HG03025 (cell line): Measurements from ENCODE around the gene TSPAN14.
A peak's percentile ranks its signal among the peaks of the same experiment; 100 is the strongest.
"Not testable (repeated sequence)": the region's sequence is repeated elsewhere in the genome, so short reads cannot be mapped to it uniquely, and the experiment has no call there.

Experiments
- ATAC-seq: cut with Tn5 transposase; IDR thresholded peaks from one replicate; pipeline ENCODE4 v1.9.1; 2021; ENCODE audit warnings: mild to moderate bottlenecking, moderate library complexity; ENCODE audit not compliant: unreplicated experiment, low FRiP score

TSPAN14 gene

GRCh38 chr10:80539421-80540031, 85.4 kb downstream of the TSPAN14 start:
- no peak for ATAC-seq

- ATAC-seq, result no peak
These were observed 86.0 kb downstream of the TSPAN14 start for GRCh38 chr10:80540136-80540535.

- no peak for ATAC-seq
These were observed 86.5 kb downstream of the TSPAN14 start for GRCh38 chr10:80540618-80540980.

- peak; percentile 52 for ATAC-seq
These were observed 87.1 kb downstream of the TSPAN14 start for GRCh38 chr10:80540981-80541750.

GRCh38 chr10:80542053-80542452, 87.9 kb downstream of the TSPAN14 start:
- ATAC-seq, result no peak

- ATAC-seq, result no peak
These were observed 88.7 kb downstream of the TSPAN14 start for GRCh38 chr10:80542652-80543318.

GRCh38 chr10:80543319-80543672, 89.2 kb downstream of the TSPAN14 start:
- ATAC-seq, result not testable (repeated sequence)

GRCh38 chr10:80544316-80544953, 90.3 kb downstream of the TSPAN14 start:
- ATAC-seq, result no peak

- ATAC-seq, result no peak
These were observed 91.3 kb downstream of the TSPAN14 start for GRCh38 chr10:80545258-80545881.

GRCh38 chr10:80552151-80552646, 98.1 kb downstream of the TSPAN14 start:
- ATAC-seq, result no peak

- ATAC-seq, result no peak
These were observed 99.3 kb downstream of the TSPAN14 start for GRCh38 chr10:80553436-80553835.

- no peak for ATAC-seq
These were observed 99.9 kb downstream of the TSPAN14 start for GRCh38 chr10:80554050-80554449.

GRCh38 chr10:80555415-80555814, 101.3 kb downstream of the TSPAN14 start:
- no peak for ATAC-seq

GRCh38 chr10:80561950-80562349, 107.8 kb downstream of the TSPAN14 start:
- no peak for ATAC-seq

GRCh38 chr10:80567292-80567691, 113.2 kb downstream of the TSPAN14 start:
- ATAC-seq, result no peak

GRCh38 chr10:80569131-80569895, 115.2 kb downstream of the TSPAN14 start:
- ATAC-seq, result no peak

GRCh38 chr10:80571352-80571751, 117.2 kb downstream of the TSPAN14 start:
- no peak for ATAC-seq

GRCh38 chr10:80579181-80579763, 125.2 kb downstream of the TSPAN14 start:
- no peak for ATAC-seq

- no peak for ATAC-seq
These were observed 125.9 kb downstream of the TSPAN14 start for GRCh38 chr10:80579849-80580637.
